CD4-positive, CD25-positive, alpha-beta regulatory T cell (primary cell): Measurements from ENCODE around the gene ERICH2. TPM values are rescaled to one million over a fixed set of nuclear protein-coding genes. Genes with fewer than 3 reads are reported as not detected.
A peak's percentile ranks its signal among the peaks of the same experiment; 100 is the strongest.
"Not testable (repeated sequence)": the region's sequence is repeated elsewhere in the genome, so short reads cannot be mapped to it uniquely, and the experiment has no call there.

ENCODE experiments used
- ATAC-seq, 2 donors: fragments of 150-1000 bp; cut with Tn5 transposase; one replicate each; pipeline ENCODE4 v1.10.0; 2021; ENCODE audit warnings: low read depth in 2 of 2, moderate number of reproducible peaks in 2 of 2, moderate library complexity in 1 of 2
- DNase-seq, 3 donors: peaks; one replicate each; pipeline versions ENCODE4 v3.0.0 to v3.0.0-alpha.2; 2012 to 2022; ENCODE audit warnings: mixed read lengths in 1 of 3
- H3K27ac ChIP-seq: one replicate; pipeline ENCODE4 v1.7.0; 2013; ENCODE audit warnings: mild to moderate bottlenecking, low read length; ENCODE audit not compliant: insufficient read depth, poor library complexity, severe bottlenecking
- H3K27me3 ChIP-seq: one replicate; pipeline ENCODE4 v1.7.0; 2013; ENCODE audit warnings: low read length; ENCODE audit not compliant: control insufficient read depth, insufficient read depth
- H3K36me3 ChIP-seq: one replicate; pipeline ENCODE4 v1.7.0; 2013; ENCODE audit warnings: mild to moderate bottlenecking, low read length, moderate library complexity; ENCODE audit not compliant: control insufficient read depth, insufficient read depth
- H3K4me1 ChIP-seq: 2 replicates; pipeline ENCODE4 v1.7.0; 2013; ENCODE audit warnings: mild to moderate bottlenecking, low read length; ENCODE audit not compliant: insufficient read depth, control insufficient read depth, poor library complexity, severe bottlenecking
- H3K4me3 ChIP-seq: one replicate; pipeline ENCODE4 v1.7.0; 2013; ENCODE audit warnings: low read depth, mild to moderate bottlenecking, low read length, moderate library complexity
- H3K9me3 ChIP-seq, 2 experiments: 1 replicate in 1 of 2; 2 replicates in 1 of 2; pipeline ENCODE4 v1.7.0; 2013; ENCODE audit warnings: low read length in 2 of 2, mild to moderate bottlenecking in 1 of 2, moderate library complexity in 1 of 2; ENCODE audit not compliant: control insufficient read depth in 2 of 2
- H3K27ac Mint-ChIP-seq, 3 donors: one replicate each; pipeline ENCODE4 v1.8.0; 2020 to 2022; ENCODE audit warnings: mild to moderate bottlenecking in 3 of 3, mixed read lengths in 3 of 3, moderate library complexity in 2 of 3
- H3K27me3 Mint-ChIP-seq: one replicate; pipeline ENCODE4 v1.8.0; 2022; ENCODE audit warnings: mild to moderate bottlenecking, mixed read lengths
- H3K36me3 Mint-ChIP-seq: one replicate; pipeline ENCODE4 v1.8.0; 2020; ENCODE audit warnings: mixed read lengths
- H3K4me1 Mint-ChIP-seq, 4 donors: one replicate each; pipeline ENCODE4 v1.8.0; 2020 to 2022; ENCODE audit warnings: mixed read lengths in 4 of 4, mild to moderate bottlenecking in 1 of 4
- H3K4me3 Mint-ChIP-seq, 4 donors: one replicate each; pipeline ENCODE4 v1.8.0; 2020 to 2022; ENCODE audit warnings: mild to moderate bottlenecking in 4 of 4, mixed read lengths in 4 of 4, moderate library complexity in 3 of 4
- H3K9me3 Mint-ChIP-seq, 7 donors: one replicate each; pipeline ENCODE4 v1.8.0; 2020 to 2022; ENCODE audit warnings: mixed read lengths in 7 of 7, mild to moderate bottlenecking in 3 of 7, moderate library complexity in 2 of 7
- polyA plus RNA-seq, 4 donors: library from polyadenylated mRNA; unstranded; fragments of 300-500 nt; fragmentation: Illumina TruSeq; gene quantifications; one replicate each; pipeline ENCODE4 v1.2.3, GENCODE V29; 2021
- total RNA-seq: library from RNA; stranded (reverse); gene quantifications from one replicate; pipeline ENCODE4 v1.2.3, GENCODE V29; 2022

ERICH2 gene, protein sequence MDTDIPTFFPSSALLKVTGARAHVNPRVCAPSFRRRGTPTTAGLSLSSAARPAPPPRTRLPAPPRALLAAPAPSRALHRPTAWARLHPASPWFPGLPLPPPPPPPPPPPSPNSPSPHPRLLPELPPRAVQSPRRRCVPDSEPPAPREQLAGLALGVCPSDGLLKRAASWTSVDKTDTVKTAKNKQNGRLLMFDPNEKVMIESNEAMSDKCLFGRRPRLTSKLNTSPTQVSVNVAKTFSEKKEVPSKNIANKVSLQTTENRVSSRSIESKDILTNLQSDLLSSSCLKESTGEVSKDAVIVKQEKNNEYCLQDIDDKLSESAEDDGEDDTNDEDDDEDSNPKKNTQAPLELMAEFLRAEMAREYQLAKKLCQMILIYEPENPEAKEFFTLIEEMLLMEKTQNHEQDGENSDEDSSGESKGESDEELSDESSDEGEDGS
- total RNA-seq = not detected
- polyA plus RNA-seq = not detected

DNA sequence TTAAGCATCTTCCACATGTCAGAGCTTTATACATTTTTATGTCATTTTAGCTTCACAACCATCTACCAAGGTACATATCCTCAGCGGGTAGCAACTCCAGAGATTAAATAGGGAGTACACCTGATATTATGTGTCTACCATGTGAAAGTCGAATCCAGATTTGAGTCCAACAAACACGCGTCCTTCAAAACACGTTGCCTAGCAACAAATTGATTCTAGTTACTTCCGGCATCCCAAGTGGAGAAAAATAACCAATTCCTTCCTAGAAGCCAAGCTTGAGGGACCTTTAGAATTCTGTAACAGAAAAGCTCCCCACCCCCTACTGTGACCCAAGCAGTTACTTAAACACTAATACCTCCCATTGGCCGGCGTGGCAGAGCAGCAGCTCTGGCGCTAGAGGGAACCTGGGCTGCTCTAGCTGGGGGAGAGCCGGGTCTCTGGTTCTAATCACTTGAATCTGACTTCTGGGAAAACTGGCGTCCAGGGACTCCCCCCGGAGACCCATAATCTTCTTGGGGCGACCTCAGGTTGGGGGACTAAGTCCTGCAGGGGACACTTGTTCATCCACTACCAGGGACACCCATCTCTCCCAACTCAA, at the start of gene ERICH2:
TSS of gene ERICH2 (plus strand) at position 371 of the 598 bp plus-strand sequence. CDS start 304 bp downstream, outside the sequence.
- Histone ChIP-seq H3K4me3 (peak within 1 kb of the TSS; percentile 60), H3K27ac (no peak within 1 kb of the TSS), H3K4me1 (peaks cover 14% of the 10 kb centered on the region), H3K27me3 (peaks cover 23% of the 10 kb centered on the region), H3K36me3 (no peaks in the 10 kb centered on the region), H3K9me3 (no peaks in the 10 kb centered on the region)
- H3K36me3 Mint-ChIP-seq = no peaks in the 10 kb centered on the region
- H3K9me3 Mint-ChIP-seq = peaks cover 0 to 2% (median 0%) of the 10 kb centered on the region in 7 donors
- DNase-seq = peak in 2 of 3 donors; percentile 17 to 50
- H3K27ac Mint-ChIP-seq = peak within 1 kb of the TSS in 1 of 3 donors; percentile 49
- peaks cover 0 to 16% (median 10%) of the 10 kb centered on the region in 4 donors for H3K4me1 Mint-ChIP-seq
- H3K4me3 Mint-ChIP-seq = peak within 1 kb of the TSS; percentile 79 to 92 (median 88)
- H3K27me3 Mint-ChIP-seq = peaks cover 61% of the 10 kb centered on the region
- ATAC-seq = peak; percentile 33 to 35

DNA sequence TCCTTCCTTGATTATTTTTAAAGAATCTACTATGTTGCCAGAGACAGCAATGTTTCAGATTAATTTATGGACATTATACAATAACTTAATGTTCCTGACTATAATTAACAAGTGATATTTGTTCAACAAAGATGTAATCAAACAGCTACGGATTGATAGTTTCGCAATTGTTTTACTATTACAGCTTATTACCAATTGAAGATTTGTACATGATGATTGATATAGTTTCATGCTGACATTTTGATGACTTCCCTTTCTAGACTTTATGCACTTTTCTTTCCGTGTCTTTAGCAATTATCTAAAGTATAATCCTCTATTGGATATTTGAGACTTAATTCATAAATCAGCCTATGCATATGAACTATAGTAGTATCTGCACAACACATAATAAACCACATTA, 48.5 kb upstream of the ERICH2 start:
- H3K36me3 Mint-ChIP-seq = no peaks in the 10 kb centered on the region
- Histone ChIP-seq H3K4me3 (no peak overlapping the region), H3K36me3 (no peaks in the 10 kb centered on the region), H3K27ac (no peak overlapping the region), H3K4me1 (peaks cover 9% of the 10 kb centered on the region), H3K27me3 (peaks cover 53% of the 10 kb centered on the region), H3K9me3 (no peaks in the 10 kb centered on the region)
- H3K4me3 Mint-ChIP-seq = no peak overlapping the region
- DNase-seq (no peak), ATAC-seq (no peak)
- no peaks in the 10 kb centered on the region for H3K9me3 Mint-ChIP-seq
- H3K4me1 Mint-ChIP-seq = peaks cover 0 to 14% (median 6%) of the 10 kb centered on the region in 4 donors
- peaks cover 48% of the 10 kb centered on the region for H3K27me3 Mint-ChIP-seq
- H3K27ac Mint-ChIP-seq = no peak overlapping the region

DNA sequence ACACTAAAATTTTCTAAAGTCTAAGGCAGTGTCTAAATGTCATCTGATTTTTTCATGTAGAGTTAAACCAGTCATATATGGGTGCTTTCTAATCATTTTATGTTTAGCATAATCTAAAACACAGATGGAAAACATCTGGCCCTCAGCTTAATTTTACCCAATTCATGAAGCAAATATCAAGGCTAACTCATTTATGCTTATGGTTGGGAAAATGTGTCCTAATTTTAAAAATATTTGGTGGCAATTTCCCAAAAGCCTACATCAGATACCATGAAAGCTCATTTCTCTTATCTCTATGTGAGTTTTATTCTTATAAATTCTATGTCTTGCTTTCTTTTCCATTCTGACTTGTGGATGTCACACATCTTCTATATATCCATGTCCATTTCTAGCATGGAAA, 47.9 kb upstream of the ERICH2 start:
- Mint-ChIP-seq H3K27me3 (peaks cover 51% of the 10 kb centered on the region), H3K36me3 (no peaks in the 10 kb centered on the region), H3K4me3 (no peak overlapping the region), H3K27ac (no peak overlapping the region), H3K4me1 (peaks cover 0 to 10% (median 5%) of the 10 kb centered on the region in 4 donors), H3K9me3 (no peaks in the 10 kb centered on the region)
- Histone ChIP-seq H3K27me3 (peaks cover 55% of the 10 kb centered on the region), H3K27ac (no peak overlapping the region), H3K36me3 (no peaks in the 10 kb centered on the region), H3K9me3 (no peaks in the 10 kb centered on the region), H3K4me1 (peaks cover 3% of the 10 kb centered on the region), H3K4me3 (no peak overlapping the region)
- no peak for ATAC-seq
- no peak for DNase-seq

DNA sequence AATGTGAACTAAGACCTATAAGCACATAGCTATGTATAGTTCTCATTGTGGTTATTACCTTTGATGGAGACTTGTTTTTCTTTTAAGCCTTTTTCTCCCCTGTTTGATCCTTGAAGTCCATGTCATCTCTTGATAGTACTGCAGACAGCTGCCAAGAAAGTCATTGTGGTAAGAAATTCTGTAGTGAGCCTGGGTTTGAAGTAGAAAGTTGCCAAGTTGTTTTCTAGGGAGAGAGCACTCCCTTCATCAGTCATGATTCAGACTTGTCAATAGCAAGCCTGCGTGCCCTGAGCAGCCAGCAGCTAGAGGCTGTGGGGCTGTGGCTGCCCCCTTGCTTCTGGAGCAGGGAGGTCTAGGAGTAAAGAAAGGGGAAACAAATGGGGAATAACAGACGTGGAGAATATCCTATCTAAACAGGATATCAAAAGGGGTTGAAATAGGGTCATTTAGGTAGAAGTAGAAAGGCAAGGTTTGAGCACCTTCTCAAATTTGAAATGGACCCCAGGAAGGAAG, 46.7 kb upstream of the ERICH2 start:
- ATAC-seq (no peak), DNase-seq (no peak)
- Histone ChIP-seq H3K36me3 (no peaks in the 10 kb centered on the region), H3K27me3 (peaks cover 53% of the 10 kb centered on the region), H3K27ac (no peak overlapping the region), H3K9me3 (no peaks in the 10 kb centered on the region), H3K4me1 (no peaks in the 10 kb centered on the region), H3K4me3 (no peak overlapping the region)
- no peak overlapping the region for H3K27ac Mint-ChIP-seq
- H3K9me3 Mint-ChIP-seq = peaks cover 0 to 4% (median 0%) of the 10 kb centered on the region in 7 donors
- peaks cover 47% of the 10 kb centered on the region for H3K27me3 Mint-ChIP-seq
- H3K4me1 Mint-ChIP-seq = no peaks in the 10 kb centered on the region
- peaks cover 4% of the 10 kb centered on the region for H3K36me3 Mint-ChIP-seq
- H3K4me3 Mint-ChIP-seq = no peak overlapping the region

DNA sequence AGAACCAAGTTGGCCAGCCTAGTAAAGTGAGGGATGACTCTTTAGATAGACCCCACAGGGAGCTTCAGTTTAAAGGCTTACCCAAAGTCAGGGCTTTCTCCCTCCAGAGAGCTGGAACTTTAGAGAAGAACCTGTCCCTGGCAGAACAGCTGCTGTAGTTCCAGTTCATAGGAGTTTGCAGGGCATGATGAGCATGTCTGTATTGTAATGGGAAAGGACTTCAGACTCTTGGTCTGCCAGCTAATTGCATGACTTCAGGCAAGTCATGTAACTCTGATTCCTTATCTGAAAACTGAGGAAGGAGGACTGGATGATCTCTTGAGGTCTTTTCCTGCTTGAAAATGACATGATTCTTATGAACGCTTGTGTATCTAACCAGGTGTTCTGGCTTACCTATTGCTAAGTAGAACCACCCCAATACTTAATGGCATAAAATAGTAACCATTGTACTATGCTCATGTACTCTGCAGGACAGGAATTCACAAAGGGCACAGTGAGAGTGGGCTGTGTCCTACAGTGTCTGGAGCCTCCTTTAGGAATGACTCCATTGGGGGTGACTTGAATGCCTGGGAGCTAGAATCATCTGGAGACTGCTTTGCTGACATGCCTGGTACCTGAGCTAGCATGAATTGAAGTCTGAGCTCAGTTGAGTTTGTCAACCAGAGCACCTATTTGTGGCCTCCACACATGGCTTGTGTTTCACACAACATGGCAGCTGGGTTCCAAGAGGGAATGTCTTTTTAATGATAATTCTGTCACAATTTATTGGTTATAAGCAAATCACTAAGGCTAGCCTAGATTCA, 36.2 kb upstream of the ERICH2 start:
- Mint-ChIP-seq H3K4me1 (no peaks in the 10 kb centered on the region), H3K36me3 (no peaks in the 10 kb centered on the region), H3K27ac (no peak overlapping the region), H3K27me3 (peaks cover 28% of the 10 kb centered on the region), H3K4me3 (no peak overlapping the region), H3K9me3 (peaks cover 0 to 10% (median 3%) of the 10 kb centered on the region in 7 donors)
- no peak for DNase-seq
- no peak for ATAC-seq
- Histone ChIP-seq H3K36me3 (no peaks in the 10 kb centered on the region), H3K27ac (no peak overlapping the region), H3K4me3 (no peak overlapping the region), H3K4me1 (no peaks in the 10 kb centered on the region), H3K27me3 (peaks cover 5% of the 10 kb centered on the region), H3K9me3 (peaks cover 0 to 3% of the 10 kb centered on the region in 2 experiments)

GRCh38 chr2:170734601-170735000, 35.6 kb upstream of the ERICH2 start:
- H3K27ac Mint-ChIP-seq, H3K4me3 Mint-ChIP-seq, H3K36me3 ChIP-seq, H3K4me1 ChIP-seq, H3K4me3 ChIP-seq, H3K27ac ChIP-seq, H3K36me3 Mint-ChIP-seq, H3K9me3 ChIP-seq, H3K4me1 Mint-ChIP-seq, DNase-seq, ATAC-seq, H3K27me3 ChIP-seq: not testable (repeated sequence)
- Mint-ChIP-seq H3K9me3 (peaks cover 0 to 10% (median 3%) of the 10 kb centered on the region in 7 donors), H3K27me3 (peaks cover 24% of the 10 kb centered on the region)

DNA sequence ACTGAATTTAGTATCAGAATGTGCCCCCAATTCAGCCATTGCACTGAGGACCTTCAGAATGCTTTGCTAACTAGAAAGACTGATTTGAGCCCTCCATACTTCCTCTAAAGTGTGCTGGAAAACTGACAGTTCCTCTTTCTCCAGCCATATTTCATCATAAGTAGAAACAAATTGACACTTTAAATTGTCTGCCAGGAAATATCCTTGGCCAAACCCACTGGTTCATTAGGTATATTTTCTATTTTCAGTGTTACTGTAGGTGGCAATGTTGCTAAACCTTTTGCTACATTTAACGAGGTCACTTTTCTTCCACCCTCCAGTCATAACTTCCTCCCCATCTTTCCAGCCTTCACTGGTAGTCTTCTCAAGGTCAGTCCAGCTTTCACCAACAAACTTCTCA, 33.5 kb upstream of the ERICH2 start:
- no peaks in the 10 kb centered on the region for H3K36me3 Mint-ChIP-seq
- Histone ChIP-seq H3K4me1 (no peaks in the 10 kb centered on the region), H3K9me3 (peaks cover 0 to 3% of the 10 kb centered on the region in 2 experiments), H3K27me3 (no peaks in the 10 kb centered on the region), H3K4me3 (no peak overlapping the region), H3K27ac (no peak overlapping the region), H3K36me3 (no peaks in the 10 kb centered on the region)
- DNase-seq (no peak), ATAC-seq (no peak)
- peaks cover 24% of the 10 kb centered on the region for H3K27me3 Mint-ChIP-seq
- H3K4me3 Mint-ChIP-seq = no peak overlapping the region
- H3K9me3 Mint-ChIP-seq = peaks cover 0 to 10% (median 0%) of the 10 kb centered on the region in 7 donors
- no peaks in the 10 kb centered on the region for H3K4me1 Mint-ChIP-seq
- no peak overlapping the region for H3K27ac Mint-ChIP-seq
